Measurements from ENCODE around the gene DNMT3A. TPM values are rescaled to one million over a fixed set of nuclear protein-coding genes. Genes with fewer than 3 reads are reported as not detected.

DNMT3A gene
- total RNA-seq, 1 donor: 11.7 TPM

GRCh38 chr2:25340181-25340921 lies 1.4 kb downstream of the DNMT3A start:
- DNase-seq (ENCODE audit: low read depth): no peak
- H3K4me3 ChIP-seq (ENCODE audit: low read depth, low read length): peak overlapping the region; percentile 60
- TF ChIP-seq CTCF (IDR thresholded peaks at IDR 0.05; ENCODE audit: insufficient read depth, low read depth, low read length): no peak

GRCh38 chr2:25339791-25340180 lies 1.9 kb downstream of the DNMT3A start:
- peak overlapping the region; percentile 60 for H3K4me3 ChIP-seq (ENCODE audit: low read depth, low read length)
- no peak for TF ChIP-seq CTCF (IDR thresholded peaks at IDR 0.05; ENCODE audit: insufficient read depth, low read depth, low read length)
- no peak for DNase-seq (ENCODE audit: low read depth)

GRCh38 chr2:25339211-25339674 lies 2.5 kb downstream of the DNMT3A start:
- no peak for TF ChIP-seq CTCF (IDR thresholded peaks at IDR 0.05; ENCODE audit: insufficient read depth, low read depth, low read length)
- no peak for DNase-seq (ENCODE audit: low read depth)
- H3K4me3 ChIP-seq (ENCODE audit: low read depth, low read length): no peak overlapping the region

- DNase-seq (ENCODE audit: low read depth): no peak
- no peak for TF ChIP-seq CTCF (IDR thresholded peaks at IDR 0.05; ENCODE audit: insufficient read depth, low read depth, low read length)
- no peak overlapping the region for H3K4me3 ChIP-seq (ENCODE audit: low read depth, low read length)
These were observed 3.3 kb downstream of the DNMT3A start for GRCh38 chr2:25338401-25338800.

- TF ChIP-seq CTCF (IDR thresholded peaks at IDR 0.05; ENCODE audit: insufficient read depth, low read depth, low read length): no peak
- H3K4me3 ChIP-seq (ENCODE audit: low read depth, low read length): no peak overlapping the region
- no peak for DNase-seq (ENCODE audit: low read depth)
These were observed 3.8 kb downstream of the DNMT3A start for GRCh38 chr2:25337891-25338290.

GRCh38 chr2:25337276-25337675 lies 4.4 kb downstream of the DNMT3A start:
- DNase-seq (ENCODE audit: low read depth): no peak
- no peak for TF ChIP-seq CTCF (IDR thresholded peaks at IDR 0.05; ENCODE audit: insufficient read depth, low read depth, low read length)
- no peak overlapping the region for H3K4me3 ChIP-seq (ENCODE audit: low read depth, low read length)

Measured in fibroblast of villous mesenchyme (primary cell).